GM15510 (cell line): ENCODE data around the gene ATE1.

Experiments used
- POLR2A ChIP-seq: IDR thresholded peaks from 3 replicates; pipeline ENCODE4 v1.6.1; 2011; ENCODE audit warnings: borderline replicate concordance; ENCODE audit not compliant: insufficient read length; ENCODE audit errors: extremely low read depth

Gene ATE1

DNA sequence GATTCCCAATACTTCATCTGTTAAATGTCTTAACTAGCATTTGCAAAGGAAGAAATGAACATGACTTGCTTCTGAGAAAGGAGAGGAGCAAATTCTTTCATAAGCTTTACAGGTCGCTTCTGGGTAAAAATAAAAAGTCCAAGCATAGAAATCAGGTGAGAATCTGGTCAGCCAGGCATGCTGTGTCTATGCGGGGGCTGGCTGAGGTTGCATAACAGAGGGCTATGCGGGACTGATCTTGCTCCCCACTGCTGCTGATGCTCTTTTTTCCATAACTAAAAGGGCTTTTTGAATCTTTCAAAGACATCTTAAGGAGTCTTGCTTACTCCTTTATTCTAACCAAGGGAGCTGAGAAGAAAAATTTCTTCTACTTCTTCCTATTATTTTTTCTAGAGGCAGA, 236.9 kb downstream of the ATE1 start:
- TF ChIP-seq POLR2A: no peak
